GM12873 (cell line): ENCODE results near the gene PHLPP2.

ENCODE experiments used
- CTCF ChIP-seq: IDR thresholded peaks from 2 replicates; pipeline ENCODE4 v1.5.1; 2012; ENCODE audit warnings: low read depth, mild to moderate bottlenecking, moderate library complexity, low read length, control low read depth; ENCODE audit not compliant: insufficient read depth; ENCODE audit errors: missing control alignments

PHLPP2 gene

GRCh38 chr16:71648162-71648561, 76.3 kb downstream of the PHLPP2 start:
- no peak for TF ChIP-seq CTCF

GRCh38 chr16:71647391-71647790, 77.1 kb downstream of the PHLPP2 start:
- no peak for TF ChIP-seq CTCF

DNA sequence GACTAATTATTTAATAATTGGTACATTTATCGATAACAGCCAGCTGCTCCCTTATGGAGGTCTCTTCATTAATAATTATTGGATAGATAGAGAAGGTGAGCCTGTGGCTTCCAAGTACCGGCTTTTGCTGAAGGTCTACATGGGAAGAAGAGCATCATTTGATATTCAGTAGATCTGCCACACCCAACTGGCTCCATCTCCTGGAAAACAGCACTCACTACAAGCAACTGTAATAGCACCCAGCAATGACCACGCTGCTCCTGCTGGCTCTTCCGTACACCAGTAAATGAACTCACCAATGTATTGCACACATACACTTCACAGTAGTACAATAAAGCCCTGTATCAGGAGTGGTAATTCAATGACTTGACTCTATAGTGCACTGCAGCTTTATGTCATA, 79.1 kb downstream of the PHLPP2 start:
- TF ChIP-seq CTCF: peak; percentile 61

- no peak for TF ChIP-seq CTCF
These were observed 87.1 kb downstream of the PHLPP2 start for GRCh38 chr16:71637398-71637797.

- no peak for TF ChIP-seq CTCF
These were observed 88.9 kb downstream of the PHLPP2 start for GRCh38 chr16:71635632-71636031.

- no peak for TF ChIP-seq CTCF
These were observed 92.7 kb downstream of the PHLPP2 start for GRCh38 chr16:71631776-71632175.

- no peak for TF ChIP-seq CTCF
These were observed 93.7 kb downstream of the PHLPP2 start for GRCh38 chr16:71630808-71631207.

- no peak for TF ChIP-seq CTCF
These were observed 95.1 kb downstream of the PHLPP2 start for GRCh38 chr16:71629278-71630016.
